ENCODE data around the gene NXN. TPM values are rescaled to one million over a fixed set of nuclear protein-coding genes. Genes with fewer than 3 reads are reported as not detected.
"Not testable (repeated sequence)": the region's sequence is repeated elsewhere in the genome, so short reads cannot be mapped to it uniquely, and the experiment has no call there.

NXN gene
- total and polyA plus RNA-seq, 7 donors = 33.4 to 92.5 (median 73.8) TPM

- Histone ChIP-seq H3K36me3 (ENCODE audit: insufficient read depth in 1 of 2, low read depth in 1 of 2) (peaks cover 3 to 28% of the 10 kb centered on the region in 2 donors), H3K4me3 (peak overlapping the region; percentile 80), H3K4me1 (peaks cover 7% of the 10 kb centered on the region), H3K27me3 (ENCODE audit: insufficient read depth in 3 of 3, low read length in 2 of 3) (no peaks in the 10 kb centered on the region), H3K27ac (no peak overlapping the region), H3K9me3 (no peaks in the 10 kb centered on the region)
- no peak for DNase-seq
- intact Hi-C loops (cut with DNase I) = no loop called here
- no peak for TF ChIP-seq CTCF (IDR thresholded peaks at IDR 0.05)
- 68 to 72% (median 69%) methylated on average over 8 of the region's 8 CpGs for WGBS, 3 donors
- ATAC-seq = no peak
These were observed 229.0 kb downstream of the NXN start for GRCh38 chr17:750431-751037.

- ATAC-seq; intact Hi-C loops (cut with DNase I): not testable (repeated sequence)
- WGBS, 3 donors = 79 to 86% (median 85%) methylated on average over 7 of the region's 7 CpGs
These were observed 230.2 kb downstream of the NXN start for GRCh38 chr17:749359-749758.

More at GRCh38 chr17:749359-749758, 230.2 kb downstream of the NXN start:
- H3K4me1 ChIP-seq; DNase-seq; H3K4me3 ChIP-seq; H3K27me3 ChIP-seq (ENCODE audit: insufficient read depth in 3 of 3, low read length in 2 of 3); H3K9me3 ChIP-seq; H3K27ac ChIP-seq: not testable (repeated sequence)
- peaks cover 3 to 40% of the 10 kb centered on the region in 2 donors for H3K36me3 ChIP-seq (ENCODE audit: insufficient read depth in 1 of 2, low read depth in 1 of 2)

Other genes starting within 250 kb of the NXN start
- 1 to 10 TPM; 1.4 to 2.8 (median 1.7) TPM for gene TLCD3A, start 247.2 kb downstream of the NXN start, total RNA-seq
- 1 to 10 TPM in 1 of 3 donors, under 1 TPM in 2; 0.75 to 1.5 (median 0.86) TPM for gene TLCD3A, start 247.2 kb downstream of the NXN start, polyA plus RNA-seq
- gene GEMIN4, start 227.5 kb downstream of the NXN start, total RNA-seq = 10 to 100 TPM; 11.2 to 21.9 (median 14.8) TPM
- gene GEMIN4, start 227.5 kb downstream of the NXN start, polyA plus RNA-seq = 10 to 100 TPM in 2 of 3 donors, 1 to 10 TPM in 1; 7.2 to 12.6 (median 11.4) TPM
- gene GLOD4, start 197.5 kb downstream of the NXN start, total RNA-seq = 10 to 100 TPM; 18.5 to 25.2 (median 20.8) TPM
- gene GLOD4, start 197.5 kb downstream of the NXN start, polyA plus RNA-seq = 10 to 100 TPM; 13.5 to 29.2 (median 21.7) TPM
- gene MRM3, start 197.4 kb downstream of the NXN start, total RNA-seq = 10 to 100 TPM; 17.2 to 30.1 (median 19.5) TPM
- gene MRM3, start 197.4 kb downstream of the NXN start, polyA plus RNA-seq = 10 to 100 TPM; 25.9 to 36.2 (median 28.3) TPM
- gene TIMM22, start 17.4 kb upstream of the NXN start, total RNA-seq = 10 to 100 TPM in 3 of 4 donors, 1 to 10 TPM in 1; 8.0 to 18.0 (median 12.4) TPM
- gene TIMM22, start 17.4 kb upstream of the NXN start, polyA plus RNA-seq = 10 to 100 TPM; 14.9 to 27.2 (median 21.6) TPM
- gene ABR, start 200.2 kb upstream of the NXN start, total RNA-seq = 10 to 100 TPM in 3 of 4 donors, 1 to 10 TPM in 1; 9.8 to 25.4 (median 16.2) TPM
- gene ABR, start 200.2 kb upstream of the NXN start, polyA plus RNA-seq = 1 to 10 TPM; 5.8 to 8.5 (median 8.1) TPM

Measured in psoas muscle (tissue), 8 donors.